Central memory CD8-positive, alpha-beta T cell (primary cell): ENCODE results near the gene TCP1.

Experiments
- ATAC-seq: fragments of 150-1000 bp; cut with Tn5 transposase; replicated peaks from 2 replicates; pipeline ENCODE4 v1.10.0; 2022; ENCODE audit warnings: mild to moderate bottlenecking, moderate FRiP score, moderate number of reproducible peaks; ENCODE audit not compliant: poor library complexity, severe bottlenecking; ENCODE audit errors: extremely low read depth
- DNase-seq, 2 donors: peaks; one replicate each; pipeline ENCODE4 v3.0.0; 2021; ENCODE audit warnings: low spot score in 2 of 2
- H3K27ac Mint-ChIP-seq: one replicate; pipeline ENCODE4 v1.8.0; 2022; ENCODE audit warnings: low read depth, mild to moderate bottlenecking, moderate library complexity, mixed read lengths
- H3K27me3 Mint-ChIP-seq: one replicate; pipeline ENCODE4 v1.8.0; 2022; ENCODE audit warnings: mixed read lengths
- H3K36me3 Mint-ChIP-seq: one replicate; pipeline ENCODE4 v1.8.0; 2022; ENCODE audit warnings: mild to moderate bottlenecking, moderate library complexity, mixed read lengths; ENCODE audit not compliant: insufficient read depth
- H3K4me1 Mint-ChIP-seq: one replicate; pipeline ENCODE4 v1.8.0; 2022; ENCODE audit warnings: mixed read lengths
- H3K4me3 Mint-ChIP-seq: one replicate; pipeline ENCODE4 v1.8.0; 2022; ENCODE audit warnings: mild to moderate bottlenecking, moderate library complexity, mixed read lengths
- H3K9me3 Mint-ChIP-seq: one replicate; pipeline ENCODE4 v1.8.0; 2022; ENCODE audit warnings: mixed read lengths

TCP1 gene

GRCh38 chr6:159789377-159790148 is at the start of gene TCP1:
TSS of gene TCP1 (minus strand) at chr6:159789602. CDS start at chr6:159789468, 134 bp downstream.
- Mint-ChIP-seq H3K9me3 (no peaks in the 10 kb centered on the region), H3K4me1 (peaks cover 61% of the 10 kb centered on the region), H3K27ac (peak within 1 kb of the TSS; percentile 94), H3K36me3 (peaks cover 68% of the 10 kb centered on the region), H3K4me3 (peak within 1 kb of the TSS; percentile 95), H3K27me3 (no peaks in the 10 kb centered on the region)
- DNase-seq: peak; percentile 94
- peak; percentile 81 for ATAC-seq

DNA sequence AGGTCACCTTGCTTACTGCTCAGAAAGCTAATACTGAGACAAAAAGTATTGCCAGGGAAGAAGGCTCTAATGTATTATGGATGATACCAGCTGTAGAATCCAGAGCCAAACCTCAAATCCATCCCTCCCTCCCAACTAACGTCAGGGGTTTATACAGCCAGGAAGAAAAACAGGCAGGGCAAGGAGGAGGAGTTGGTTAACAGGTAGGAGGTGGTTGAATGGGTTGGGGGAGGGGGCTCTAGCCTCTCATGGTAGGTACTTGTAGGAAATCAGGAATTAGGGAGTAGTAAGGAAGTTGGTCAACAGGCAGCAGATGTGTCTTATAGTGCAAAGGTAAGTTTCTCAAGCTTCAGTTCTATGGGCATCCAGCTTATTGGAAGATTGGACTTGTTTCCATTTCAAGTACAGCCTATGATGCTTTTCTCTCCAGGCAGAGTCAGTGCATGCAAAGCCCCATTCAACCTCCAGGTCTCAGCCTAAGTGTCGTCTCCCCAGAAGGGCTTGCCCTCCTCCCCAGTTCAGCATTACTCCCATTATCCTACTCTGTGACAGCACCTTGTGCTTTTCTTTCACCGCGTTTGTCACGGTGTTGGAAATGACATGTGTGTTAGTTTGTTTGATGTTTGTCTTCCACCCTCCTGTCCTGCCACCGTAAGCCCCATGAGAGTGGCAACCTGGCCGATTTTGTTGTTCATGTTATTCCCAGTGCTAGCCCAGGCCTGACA is 48.8 kb upstream of the TCP1 start:
- Mint-ChIP-seq H3K27ac (no peak overlapping the region), H3K9me3 (no peaks in the 10 kb centered on the region), H3K4me1 (no peaks in the 10 kb centered on the region), H3K4me3 (no peak overlapping the region), H3K27me3 (peaks cover 59% of the 10 kb centered on the region), H3K36me3 (no peaks in the 10 kb centered on the region)
- no peak for DNase-seq
- no peak for ATAC-seq

GRCh38 chr6:159837511-159837910 is 48.1 kb upstream of the TCP1 start:
- H3K4me1 Mint-ChIP-seq: no peaks in the 10 kb centered on the region
- DNase-seq: no peak
- no peaks in the 10 kb centered on the region for H3K36me3 Mint-ChIP-seq
- H3K27ac Mint-ChIP-seq: no peak overlapping the region
- H3K27me3 Mint-ChIP-seq: peaks cover 59% of the 10 kb centered on the region
- no peak overlapping the region for H3K4me3 Mint-ChIP-seq
- no peaks in the 10 kb centered on the region for H3K9me3 Mint-ChIP-seq
- no peak for ATAC-seq

- peaks cover 55% of the 10 kb centered on the region for H3K27me3 Mint-ChIP-seq
- H3K9me3 Mint-ChIP-seq: no peaks in the 10 kb centered on the region
- ATAC-seq (no peak), DNase-seq (no peak)
- H3K4me1 Mint-ChIP-seq: no peaks in the 10 kb centered on the region
- no peak overlapping the region for H3K4me3 Mint-ChIP-seq
- no peaks in the 10 kb centered on the region for H3K36me3 Mint-ChIP-seq
- no peak overlapping the region for H3K27ac Mint-ChIP-seq
These were observed 47.5 kb upstream of the TCP1 start for GRCh38 chr6:159836718-159837490.

DNA sequence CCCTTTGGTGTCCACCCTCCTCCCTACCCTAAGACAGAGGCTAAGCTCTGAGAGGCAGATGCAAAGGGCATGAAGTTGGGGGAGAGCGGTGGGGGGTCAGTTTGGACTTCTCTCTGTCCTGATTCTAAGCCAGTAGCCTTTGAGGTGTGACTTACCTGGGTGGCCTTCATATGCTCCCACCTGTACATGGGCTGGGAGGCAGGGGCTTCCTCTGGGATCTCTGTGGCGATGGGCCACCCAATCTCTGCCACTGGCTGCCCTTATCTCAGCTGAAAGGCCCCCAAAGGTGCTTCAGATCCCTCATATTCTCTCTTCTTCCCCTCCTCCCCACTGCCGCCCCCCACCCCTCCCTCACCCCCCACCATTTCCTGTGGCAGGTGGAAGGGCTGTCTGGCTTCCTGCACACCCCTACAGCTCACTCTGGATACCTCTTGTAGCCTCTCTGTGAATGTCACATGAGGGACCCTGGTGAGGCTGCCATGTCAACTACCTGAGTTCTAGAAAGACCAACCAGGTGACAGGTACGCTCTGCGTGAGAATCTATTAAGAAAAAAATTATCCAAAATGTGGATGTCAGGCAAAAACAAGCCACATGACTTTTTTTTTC is 44.7 kb upstream of the TCP1 start:
- H3K27me3 Mint-ChIP-seq: peaks cover 48% of the 10 kb centered on the region
- ATAC-seq (no peak), DNase-seq (no peak)
- H3K9me3 Mint-ChIP-seq: no peaks in the 10 kb centered on the region
- no peaks in the 10 kb centered on the region for H3K36me3 Mint-ChIP-seq
- H3K4me3 Mint-ChIP-seq: no peak overlapping the region
- no peaks in the 10 kb centered on the region for H3K4me1 Mint-ChIP-seq
- no peak overlapping the region for H3K27ac Mint-ChIP-seq

DNA sequence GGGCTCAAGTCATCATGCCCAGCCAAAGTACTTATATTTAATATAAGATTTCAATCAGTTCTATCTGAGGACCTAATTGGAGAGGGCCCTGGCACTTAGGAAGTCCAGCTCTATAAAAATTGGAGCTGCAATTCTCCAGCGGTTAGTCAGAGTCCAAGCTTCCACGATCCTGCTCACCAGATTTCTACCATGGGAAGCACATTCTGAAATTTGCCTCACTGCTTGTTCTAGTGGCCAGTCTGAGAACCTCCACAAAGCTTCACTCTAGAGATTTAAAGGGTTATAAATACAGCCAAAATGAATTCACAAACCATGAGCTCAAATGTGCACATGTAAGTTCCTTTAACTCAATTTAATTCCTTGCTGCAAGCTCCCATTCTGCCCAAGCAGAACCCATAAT is 44.2 kb upstream of the TCP1 start:
- Mint-ChIP-seq H3K27me3 (peaks cover 42% of the 10 kb centered on the region), H3K9me3 (no peaks in the 10 kb centered on the region), H3K27ac (no peak overlapping the region), H3K4me1 (no peaks in the 10 kb centered on the region), H3K36me3 (no peaks in the 10 kb centered on the region), H3K4me3 (no peak overlapping the region)
- DNase-seq: no peak
- ATAC-seq: no peak

GRCh38 chr6:159832946-159833345 is 43.5 kb upstream of the TCP1 start:
- Mint-ChIP-seq H3K4me1 (no peaks in the 10 kb centered on the region), H3K36me3 (no peaks in the 10 kb centered on the region), H3K27me3 (peaks cover 38% of the 10 kb centered on the region), H3K9me3 (no peaks in the 10 kb centered on the region), H3K4me3 (no peak overlapping the region), H3K27ac (no peak overlapping the region)
- ATAC-seq (no peak), DNase-seq (no peak)

- no peak overlapping the region for H3K27ac Mint-ChIP-seq
- no peak overlapping the region for H3K4me3 Mint-ChIP-seq
- H3K9me3 Mint-ChIP-seq: no peaks in the 10 kb centered on the region
- no peaks in the 10 kb centered on the region for H3K4me1 Mint-ChIP-seq
- H3K36me3 Mint-ChIP-seq: no peaks in the 10 kb centered on the region
- DNase-seq: no peak
- H3K27me3 Mint-ChIP-seq: peaks cover 22% of the 10 kb centered on the region
- no peak for ATAC-seq
These were observed 41.9 kb upstream of the TCP1 start for GRCh38 chr6:159831373-159831679.

GRCh38 chr6:159830501-159831372 is 41.3 kb upstream of the TCP1 start:
- Mint-ChIP-seq H3K27me3 (peaks cover 20% of the 10 kb centered on the region), H3K36me3 (no peaks in the 10 kb centered on the region), H3K4me1 (no peaks in the 10 kb centered on the region), H3K27ac (no peak overlapping the region), H3K4me3 (no peak overlapping the region), H3K9me3 (no peaks in the 10 kb centered on the region)
- ATAC-seq (no peak), DNase-seq (no peak)

- no peak overlapping the region for H3K27ac Mint-ChIP-seq
- DNase-seq: no peak
- ATAC-seq: no peak
- H3K4me1 Mint-ChIP-seq: no peaks in the 10 kb centered on the region
- no peak overlapping the region for H3K4me3 Mint-ChIP-seq
- no peaks in the 10 kb centered on the region for H3K36me3 Mint-ChIP-seq
- H3K27me3 Mint-ChIP-seq: peaks cover 20% of the 10 kb centered on the region
- no peaks in the 10 kb centered on the region for H3K9me3 Mint-ChIP-seq
These were observed 40.1 kb upstream of the TCP1 start for GRCh38 chr6:159829526-159829925.

DNA sequence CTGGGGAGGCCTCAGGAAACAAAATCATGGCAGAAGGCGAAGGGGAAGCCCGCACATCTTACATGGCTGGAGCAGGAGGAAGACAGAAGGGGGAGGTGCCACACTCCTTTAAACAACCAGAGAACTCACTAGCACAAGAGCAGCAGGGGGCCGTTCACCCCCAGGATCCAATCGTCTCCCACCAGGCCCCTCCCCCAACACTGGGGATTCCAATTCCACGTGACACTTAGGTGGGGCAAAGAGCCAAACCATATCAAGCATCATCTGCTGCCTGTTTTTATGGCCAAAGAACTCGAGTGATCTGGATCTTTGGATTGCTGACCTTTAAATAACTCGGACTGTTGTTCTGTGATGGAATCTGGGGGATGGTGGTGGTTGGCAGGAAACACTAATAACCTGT is 38.7 kb upstream of the TCP1 start:
- ATAC-seq: no peak
- Mint-ChIP-seq H3K27ac (no peak overlapping the region), H3K4me1 (no peaks in the 10 kb centered on the region), H3K4me3 (no peak overlapping the region), H3K9me3 (no peaks in the 10 kb centered on the region), H3K27me3 (peaks cover 20% of the 10 kb centered on the region), H3K36me3 (no peaks in the 10 kb centered on the region)
- DNase-seq: no peak
